HPDE6-E6E7 (cell line): ENCODE measurements around the gene HSPBP1.
"Not testable (repeated sequence)": the region's sequence is repeated elsewhere in the genome, so short reads cannot be mapped to it uniquely, and the experiment has no call there.

Source experiments
- DNase-seq: peaks from one replicate; pipeline ENCODE4 v3.0.0; 2011; ENCODE audit warnings: missing footprints; ENCODE audit errors: extremely low spot score

HSPBP1 gene

DNA sequence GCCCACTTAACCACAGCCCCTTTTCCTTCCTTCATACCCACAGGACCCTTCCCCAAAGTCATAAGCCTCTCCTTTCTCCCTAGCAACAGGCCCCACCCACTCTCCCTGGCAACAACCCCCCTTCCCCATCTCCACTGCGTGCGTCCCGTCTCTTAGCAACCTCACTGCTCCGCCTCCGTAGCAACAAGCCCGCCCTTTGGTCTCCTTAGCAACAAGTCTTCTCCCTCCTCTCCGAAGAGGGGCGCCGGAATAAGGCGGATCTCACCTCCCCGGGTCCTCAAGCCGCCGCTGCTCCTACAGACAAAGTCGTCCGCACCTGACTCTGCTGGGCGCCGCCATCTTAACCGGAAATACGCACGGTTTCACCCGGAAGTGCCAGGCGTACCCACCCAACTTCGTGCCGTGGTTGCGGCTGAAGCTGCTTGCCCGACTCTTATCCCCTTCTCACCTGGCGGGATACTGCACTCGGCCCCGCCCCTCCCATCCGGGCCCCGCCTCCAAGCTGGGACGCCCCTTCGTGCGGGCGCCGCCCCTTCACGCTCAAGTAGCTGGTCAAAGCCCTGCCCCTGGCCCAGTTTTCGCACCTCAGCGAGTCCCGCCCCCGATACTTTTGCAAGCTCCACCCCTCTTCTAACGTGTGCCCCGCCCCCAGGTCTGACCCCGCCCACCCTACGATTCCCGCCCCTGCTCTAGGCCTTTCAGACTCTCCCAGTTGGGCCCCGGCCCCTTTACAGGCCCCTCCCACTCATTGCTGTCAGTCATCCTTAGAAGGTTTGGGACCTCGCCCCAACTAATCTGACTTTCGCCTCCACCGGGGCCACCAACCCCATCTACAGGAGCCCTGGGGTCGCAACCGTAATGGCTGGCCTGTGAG is at the start of gene HSPBP1:
Gene HSPBP1 (minus strand): TSS at position 341 of the 874 bp plus-strand sequence. CDS start 502 bp downstream, outside the sequence.
- DNase-seq: peak; percentile 95

DNA sequence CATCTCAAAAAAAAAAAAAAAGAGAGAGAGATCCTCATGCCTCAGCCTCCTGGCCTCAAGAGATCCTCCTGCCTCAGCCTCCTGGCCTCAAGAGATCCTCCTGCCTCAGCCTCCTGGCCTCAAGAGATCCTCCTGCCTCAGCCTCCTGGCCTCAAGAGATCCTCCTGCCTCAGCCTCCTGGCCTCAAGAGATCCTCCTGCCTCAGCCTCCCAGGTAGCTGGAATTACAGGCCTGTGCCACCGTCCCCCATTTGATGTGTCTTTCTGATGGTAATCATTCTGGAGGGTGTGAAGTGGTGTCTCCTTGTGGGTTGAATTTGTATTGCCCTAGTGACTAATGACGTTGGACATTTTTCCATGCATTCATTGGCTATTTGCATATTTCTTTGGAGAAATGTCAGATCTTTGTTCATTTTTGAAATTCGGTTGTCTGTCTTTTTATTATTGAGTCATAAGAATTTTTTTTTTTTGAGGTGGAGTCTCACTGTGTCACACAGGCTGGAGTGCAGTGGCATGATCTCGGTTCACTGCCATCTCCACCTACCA is 48.9 kb upstream of the HSPBP1 start:
- not testable (repeated sequence) for DNase-seq

DNA sequence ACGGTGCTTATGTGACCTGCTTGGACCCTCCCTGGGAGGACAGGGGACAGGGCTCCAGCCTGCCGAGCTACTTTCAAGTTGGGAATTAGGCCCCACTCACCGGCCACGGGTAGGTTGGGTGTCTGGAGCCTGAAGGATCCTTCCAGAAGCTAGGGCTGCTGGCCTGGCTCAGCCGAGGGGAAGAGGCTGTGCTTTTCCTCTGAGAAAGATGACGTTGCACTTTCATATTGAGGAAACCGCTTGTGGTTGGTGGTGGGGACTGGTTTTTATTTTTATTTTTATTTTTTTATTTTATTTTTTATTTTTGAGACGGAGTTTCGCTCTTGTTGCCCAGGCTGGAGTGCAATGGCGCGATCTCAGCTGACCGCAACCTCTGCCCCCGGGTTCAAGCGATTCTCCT is 45.3 kb upstream of the HSPBP1 start, which contains the start of gene TMEM150B:
Gene TMEM150B (minus strand): TSS at position 170 of the 400 bp plus-strand sequence. CDS start 4,305 bp downstream, outside the sequence.
- no peak for DNase-seq

- DNase-seq: no peak
Measured at GRCh38 chr19:55324662-55325061, 44.8 kb upstream of the HSPBP1 start.

- DNase-seq: no peak
Measured at GRCh38 chr19:55322204-55322885, 42.4 kb upstream of the HSPBP1 start.

DNA sequence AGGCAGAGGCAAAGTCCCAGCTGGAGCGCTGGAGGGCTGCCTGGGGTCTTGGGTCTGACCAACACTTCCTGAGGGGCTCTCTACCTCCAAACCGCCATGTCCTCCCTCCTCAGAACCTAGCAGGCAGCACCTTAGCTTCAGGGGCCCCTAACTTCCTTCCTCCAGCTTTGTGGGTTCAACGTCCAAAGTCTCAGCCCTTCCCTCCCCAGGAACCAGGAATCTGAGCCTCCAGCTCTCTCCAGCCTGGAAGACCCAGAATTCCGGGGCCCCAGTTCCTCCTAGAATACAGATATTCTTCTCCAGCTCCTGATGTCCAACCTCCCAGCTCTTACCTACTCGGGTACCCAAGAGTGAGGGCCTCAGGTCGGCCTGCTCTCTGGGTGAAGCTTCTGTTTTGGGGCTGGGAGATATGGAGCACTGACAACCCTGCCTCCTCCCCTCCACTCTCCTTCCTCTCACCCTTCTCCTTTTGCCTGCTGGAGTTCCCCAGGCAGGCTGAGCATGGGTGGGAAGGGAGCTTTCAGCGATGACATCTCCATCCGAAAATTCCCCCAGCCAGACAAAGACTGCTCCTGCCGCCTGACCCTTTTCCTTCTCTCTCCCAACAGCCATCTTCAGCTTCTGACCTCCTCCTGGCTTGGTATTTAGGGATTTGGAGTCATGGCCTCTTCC is 41.7 kb upstream of the HSPBP1 start:
- no peak for DNase-seq

DNA sequence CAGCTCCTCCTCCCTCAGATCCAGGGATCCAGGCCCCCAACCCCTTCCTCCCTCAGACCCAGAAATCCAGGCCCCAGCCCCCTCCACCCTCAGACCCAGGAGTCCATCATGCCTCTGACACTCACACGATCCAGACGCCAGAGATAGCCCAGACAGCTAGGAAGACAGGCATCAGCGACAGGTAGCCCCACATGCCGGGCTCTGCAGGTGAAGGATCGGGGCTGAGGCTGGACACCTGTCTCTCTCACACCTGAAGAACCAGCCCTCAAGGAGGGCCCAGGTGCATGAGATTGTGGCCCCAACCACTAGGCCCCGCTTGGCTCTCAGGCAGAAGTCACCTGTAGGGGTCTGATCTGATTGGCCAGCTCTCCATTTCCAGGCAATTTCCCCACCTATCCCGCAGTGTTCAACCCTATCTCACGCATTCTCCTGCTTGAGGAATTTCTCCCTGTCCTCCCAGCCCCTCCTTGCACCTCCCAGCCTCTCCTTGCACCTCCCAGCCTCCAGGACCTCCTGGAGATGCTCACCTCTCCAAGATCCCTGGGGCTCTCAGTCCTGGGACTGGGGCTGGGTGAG is 41.0 kb upstream of the HSPBP1 start:
- no peak for DNase-seq

GRCh38 chr19:55319785-55320184 is 39.9 kb upstream of the HSPBP1 start:
- DNase-seq: no peak

DNA sequence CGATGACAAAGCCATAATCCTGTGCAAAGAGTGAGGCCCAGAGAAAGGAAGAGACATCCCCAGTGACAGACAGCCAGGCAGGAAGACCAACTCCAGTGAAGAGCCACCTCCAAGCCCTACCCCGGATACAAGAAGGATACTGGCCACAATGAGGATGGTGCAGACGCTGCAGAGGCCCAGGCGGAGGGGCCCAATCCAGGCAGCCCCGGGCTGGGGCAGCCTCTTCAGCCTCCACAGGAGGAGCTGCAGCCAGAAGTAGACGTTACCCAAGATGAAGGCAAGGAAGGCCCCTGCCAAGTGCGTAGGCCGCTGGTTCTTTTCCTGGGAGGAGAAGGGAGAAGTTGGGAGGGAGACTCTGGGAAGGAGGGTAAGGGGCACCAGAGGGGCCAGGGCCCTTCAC is 36.7 kb upstream of the HSPBP1 start:
- DNase-seq: no peak

DNA sequence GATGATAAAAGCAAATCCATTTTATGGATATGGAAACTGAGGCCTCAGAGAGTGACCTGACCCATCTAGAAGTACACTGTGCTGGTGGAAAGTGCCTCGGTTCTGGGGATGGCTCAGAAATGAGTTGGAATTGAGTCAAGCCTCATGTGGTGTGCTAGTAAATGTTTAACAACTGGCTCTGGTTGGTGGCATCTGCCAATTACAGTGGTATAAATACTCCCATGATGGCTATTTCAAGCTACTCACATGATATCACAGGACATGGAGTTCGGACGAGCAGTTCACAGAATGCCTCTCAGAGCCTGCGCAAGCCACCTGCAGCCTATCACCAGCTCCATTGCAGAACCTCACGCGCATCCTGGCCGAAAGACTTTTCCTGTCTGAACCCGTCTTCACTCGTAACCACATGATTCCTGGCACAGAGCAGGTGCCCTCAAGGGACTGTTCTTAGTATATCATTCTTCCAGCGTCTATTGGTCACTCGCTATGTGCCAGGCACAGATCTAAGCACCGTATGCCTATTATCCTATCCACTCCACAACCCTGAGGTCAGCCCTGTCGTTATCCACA is 36.1 kb upstream of the HSPBP1 start:
- DNase-seq: no peak

- no peak for DNase-seq
Measured at GRCh38 chr19:55314396-55314795, 34.5 kb upstream of the HSPBP1 start.

DNA sequence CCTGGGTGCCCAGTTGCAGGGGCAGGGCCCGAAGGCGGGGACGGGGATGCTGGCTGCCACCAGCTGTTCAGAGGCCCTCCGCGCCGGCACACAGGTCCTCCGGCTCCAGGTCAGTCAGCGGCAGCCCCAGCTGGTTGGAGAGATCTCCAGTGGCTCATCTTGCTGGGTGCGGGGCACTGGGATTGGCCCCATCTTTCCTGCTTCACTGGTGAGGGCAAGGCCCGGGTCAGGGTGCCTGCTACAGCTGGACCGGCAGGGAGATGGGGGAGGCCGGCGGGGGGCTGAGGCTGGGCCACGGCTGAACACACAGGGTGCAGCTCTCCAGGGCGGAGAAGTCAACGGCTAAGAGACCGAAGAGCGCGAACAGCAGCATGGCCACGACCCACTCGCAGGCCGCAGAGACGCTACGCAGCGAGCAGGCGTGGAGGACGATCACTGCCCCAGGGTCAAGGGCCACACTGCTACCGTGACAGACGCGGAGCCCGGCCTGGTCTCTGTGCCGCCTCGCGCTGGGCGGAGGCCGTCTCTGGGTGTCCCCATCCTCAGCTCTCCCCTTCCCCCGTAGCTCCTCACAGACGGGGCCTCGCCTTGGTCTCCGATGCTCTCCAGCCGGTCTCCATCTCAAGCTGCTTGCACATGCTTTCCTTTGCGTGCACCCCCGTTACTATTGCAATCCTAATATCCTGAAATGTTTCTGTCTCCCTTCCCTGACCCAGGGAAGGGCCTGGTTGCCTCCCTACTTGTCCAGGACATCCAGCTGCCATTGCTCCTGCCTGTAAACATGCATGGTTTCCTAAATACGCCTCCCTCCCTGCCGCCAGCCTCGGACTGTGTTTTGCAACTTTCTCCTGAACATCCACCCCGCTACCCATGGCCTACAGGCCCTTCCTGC is 33.0 kb upstream of the HSPBP1 start:
- DNase-seq: no peak

DNA sequence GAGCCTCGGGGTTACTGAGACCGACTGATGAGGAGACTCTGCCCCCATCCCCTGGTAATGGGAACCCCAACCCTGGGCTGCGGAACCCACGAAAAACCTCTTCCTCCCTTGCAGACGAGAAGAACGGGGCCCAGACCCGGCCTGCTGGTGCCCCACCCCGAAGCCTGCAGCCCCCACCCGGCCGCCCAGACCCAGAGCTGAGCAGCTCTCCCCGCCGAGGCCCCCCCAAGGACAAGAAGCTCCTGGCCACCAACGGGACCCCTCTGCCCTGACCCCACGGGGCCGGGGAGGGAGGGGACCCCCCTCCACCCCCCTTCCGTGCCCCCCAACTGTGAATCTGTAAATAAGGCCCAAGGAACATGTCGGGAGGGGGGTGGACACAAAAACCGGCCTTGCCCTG is 31.9 kb upstream of the HSPBP1 start:
- no peak for DNase-seq

DNA sequence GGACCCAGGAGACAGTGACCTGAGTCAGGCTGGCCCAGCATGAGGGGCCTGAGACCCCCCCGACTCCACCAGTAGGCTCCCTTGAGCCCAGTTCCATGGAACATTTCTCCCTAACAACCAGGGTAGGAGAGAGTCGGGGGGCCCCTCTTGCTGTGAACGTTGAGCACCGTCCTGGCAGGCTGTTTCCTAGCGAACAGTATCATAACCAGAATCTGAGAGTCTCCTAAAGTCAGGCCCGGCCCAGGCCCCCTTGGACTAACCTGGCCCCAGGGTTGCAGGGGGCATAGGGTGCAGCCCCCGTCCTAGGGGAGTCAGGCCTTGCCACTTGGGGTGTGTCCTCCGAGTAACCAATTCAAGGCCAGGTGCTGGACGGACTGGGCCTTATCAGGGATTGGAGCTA is 31.5 kb upstream of the HSPBP1 start:
- no peak for DNase-seq

GRCh38 chr19:55310498-55310897 is 30.6 kb upstream of the HSPBP1 start:
- no peak for DNase-seq

GRCh38 chr19:55309448-55309847 is 29.5 kb upstream of the HSPBP1 start:
- no peak for DNase-seq

- no peak for DNase-seq
Measured at GRCh38 chr19:55308281-55308680, 28.4 kb upstream of the HSPBP1 start.

GRCh38 chr19:55306712-55307111 is 26.8 kb upstream of the HSPBP1 start:
- DNase-seq: no peak

DNA sequence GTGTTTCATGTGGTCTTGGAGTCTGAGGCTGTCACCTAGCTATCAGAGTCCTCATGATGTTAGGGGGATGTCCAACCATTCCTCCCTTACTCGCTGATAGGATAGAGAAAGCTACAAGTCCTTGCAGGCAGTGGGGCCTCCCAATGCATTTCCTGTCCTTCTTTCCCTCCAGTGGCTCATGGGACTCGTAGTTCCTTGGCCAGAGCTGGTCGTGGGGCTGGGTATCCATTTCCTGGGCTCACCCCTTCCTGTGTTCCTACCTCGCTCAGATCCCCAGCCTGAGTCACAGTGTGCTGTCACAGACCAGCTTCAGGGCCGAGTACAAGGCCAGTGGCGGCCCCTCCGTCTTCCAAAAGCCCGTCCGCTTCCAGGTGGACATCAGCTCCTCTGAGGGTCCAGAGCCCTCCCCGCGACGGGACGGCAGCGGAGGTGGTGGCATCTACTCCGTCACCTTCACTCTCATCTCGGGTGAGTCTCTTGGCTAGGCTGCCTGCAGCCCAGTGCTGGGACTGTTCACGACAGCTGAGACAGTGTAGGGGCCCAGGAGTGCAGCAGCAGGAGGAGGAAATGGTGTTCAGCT is 26.2 kb upstream of the HSPBP1 start:
- DNase-seq: no peak

DNA sequence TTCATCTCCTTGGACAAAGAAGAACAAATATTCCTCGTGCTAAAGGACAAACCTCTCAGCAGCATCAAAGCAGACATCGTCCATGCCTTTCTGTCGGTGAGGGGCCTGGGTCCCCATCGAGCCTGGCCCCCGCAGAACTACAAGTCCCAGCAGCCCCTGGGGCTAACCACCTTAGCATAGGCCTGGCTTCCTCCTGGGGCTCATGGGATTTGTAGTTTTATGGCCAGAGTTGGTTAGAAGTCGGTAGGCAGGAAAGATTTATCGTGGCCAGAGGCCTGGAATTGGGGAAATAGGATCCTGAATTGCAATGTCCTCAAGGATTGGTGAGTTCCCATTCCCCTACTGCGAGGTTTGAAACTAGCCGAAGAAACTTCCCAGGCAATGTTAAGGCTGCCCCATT is 25.6 kb upstream of the HSPBP1 start:
- no peak for DNase-seq
